ENCODE results near the gene HBG2. TPM values are rescaled to one million over a fixed set of nuclear protein-coding genes. Genes with fewer than 3 reads are reported as not detected.

HBG2 gene
- total and polyA plus RNA-seq, 9 of the 15 experiments (the other 6 are each of a cell fraction or from before 2014, with no cell fraction given): 1,626 to 58,619 (median 10,515) TPM

- TF ChIP-seq ASH1L (IDR thresholded peaks at IDR 0.05; ENCODE audit: borderline replicate concordance, low read depth, partially characterized antibody): no peak
- TF ChIP-seq, protein P1, sequence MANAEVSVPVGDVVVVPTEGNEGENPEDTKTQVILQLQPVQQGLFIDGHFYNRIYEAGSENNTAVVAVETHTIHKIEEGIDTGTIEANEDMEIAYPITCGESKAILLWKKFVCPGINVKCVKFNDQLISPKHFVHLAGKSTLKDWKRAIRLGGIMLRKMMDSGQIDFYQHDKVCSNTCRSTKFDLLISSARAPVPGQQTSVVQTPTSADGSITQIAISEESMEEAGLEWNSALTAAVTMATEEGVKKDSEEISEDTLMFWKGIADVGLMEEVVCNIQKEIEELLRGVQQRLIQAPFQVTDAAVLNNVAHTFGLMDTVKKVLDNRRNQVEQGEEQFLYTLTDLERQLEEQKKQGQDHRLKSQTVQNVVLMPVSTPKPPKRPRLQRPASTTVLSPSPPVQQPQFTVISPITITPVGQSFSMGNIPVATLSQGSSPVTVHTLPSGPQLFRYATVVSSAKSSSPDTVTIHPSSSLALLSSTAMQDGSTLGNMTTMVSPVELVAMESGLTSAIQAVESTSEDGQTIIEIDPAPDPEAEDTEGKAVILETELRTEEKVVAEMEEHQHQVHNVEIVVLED (CRISPR knock-in tag; IDR thresholded peaks at IDR 0.05): no peak
- TF ChIP-seq STAT5B (CRISPR knock-in tag; IDR thresholded peaks at IDR 0.05): no peak
- no peak for TF ChIP-seq SAFB (IDR thresholded peaks at IDR 0.05; ENCODE audit: borderline replicate concordance, low read depth, low read length)
- peak; percentile 28; the same call in 1 of the 2 replicates for TF ChIP-seq ATF3 (IDR thresholded peaks at IDR 0.05)
- no peak for TF ChIP-seq ATF3 (CRISPR knock-in tag; conservative IDR thresholded peaks at IDR 0.05)
- TF ChIP-seq ZNF436 (CRISPR knock-in tag; IDR thresholded peaks at IDR 0.05): 0 out of 2 replicates have a peak, but pooled peaks have one; percentile 2
- no peak for TF ChIP-seq NFXL1 (CRISPR knock-in tag; IDR thresholded peaks at IDR 0.05)
- 0 out of 2 replicates have a peak, but pooled peaks have one; percentile 38 for TF ChIP-seq L3MBTL2 (IDR thresholded peaks at IDR 0.05)
- no peak for TF ChIP-seq ZNF699 (CRISPR knock-in tag; IDR thresholded peaks at IDR 0.05; ENCODE audit: insufficient replicate concordance)
- TF ChIP-seq BDP1 (IDR thresholded peaks at IDR 0.05; ENCODE audit: insufficient read depth, insufficient read length): no peak
- peak; percentile 56 for TF ChIP-seq RBFOX2 (IDR thresholded peaks at IDR 0.05; ENCODE audit: low read depth, low read length)
- no peak for TF ChIP-seq MEF2D (tag; conservative IDR thresholded peaks at IDR 0.05; ENCODE audit: low read depth)
- TF ChIP-seq, protein P2, sequence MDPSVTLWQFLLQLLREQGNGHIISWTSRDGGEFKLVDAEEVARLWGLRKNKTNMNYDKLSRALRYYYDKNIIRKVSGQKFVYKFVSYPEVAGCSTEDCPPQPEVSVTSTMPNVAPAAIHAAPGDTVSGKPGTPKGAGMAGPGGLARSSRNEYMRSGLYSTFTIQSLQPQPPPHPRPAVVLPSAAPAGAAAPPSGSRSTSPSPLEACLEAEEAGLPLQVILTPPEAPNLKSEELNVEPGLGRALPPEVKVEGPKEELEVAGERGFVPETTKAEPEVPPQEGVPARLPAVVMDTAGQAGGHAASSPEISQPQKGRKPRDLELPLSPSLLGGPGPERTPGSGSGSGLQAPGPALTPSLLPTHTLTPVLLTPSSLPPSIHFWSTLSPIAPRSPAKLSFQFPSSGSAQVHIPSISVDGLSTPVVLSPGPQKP (CRISPR knock-in tag; IDR thresholded peaks at IDR 0.05): no peak
- TF ChIP-seq, protein P3, sequence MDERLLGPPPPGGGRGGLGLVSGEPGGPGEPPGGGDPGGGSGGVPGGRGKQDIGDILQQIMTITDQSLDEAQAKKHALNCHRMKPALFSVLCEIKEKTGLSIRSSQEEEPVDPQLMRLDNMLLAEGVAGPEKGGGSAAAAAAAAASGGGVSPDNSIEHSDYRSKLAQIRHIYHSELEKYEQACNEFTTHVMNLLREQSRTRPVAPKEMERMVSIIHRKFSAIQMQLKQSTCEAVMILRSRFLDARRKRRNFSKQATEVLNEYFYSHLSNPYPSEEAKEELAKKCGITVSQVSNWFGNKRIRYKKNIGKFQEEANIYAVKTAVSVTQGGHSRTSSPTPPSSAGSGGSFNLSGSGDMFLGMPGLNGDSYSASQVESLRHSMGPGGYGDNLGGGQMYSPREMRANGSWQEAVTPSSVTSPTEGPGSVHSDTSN (CRISPR knock-in tag; IDR thresholded peaks at IDR 0.05; ENCODE audit: low read depth): no peak
- TF ChIP-seq, protein P3 (tag; conservative IDR thresholded peaks at IDR 0.05; ENCODE audit: low read depth): peak; percentile 29; the same call in 1 of the 2 replicates
- TF ChIP-seq TAF1 (IDR thresholded peaks at IDR 0.05; ENCODE audit: control insufficient read depth, extremely low read depth, insufficient read depth, low read length, severe bottlenecking): peak; percentile 19
- TF ChIP-seq, protein P4, sequence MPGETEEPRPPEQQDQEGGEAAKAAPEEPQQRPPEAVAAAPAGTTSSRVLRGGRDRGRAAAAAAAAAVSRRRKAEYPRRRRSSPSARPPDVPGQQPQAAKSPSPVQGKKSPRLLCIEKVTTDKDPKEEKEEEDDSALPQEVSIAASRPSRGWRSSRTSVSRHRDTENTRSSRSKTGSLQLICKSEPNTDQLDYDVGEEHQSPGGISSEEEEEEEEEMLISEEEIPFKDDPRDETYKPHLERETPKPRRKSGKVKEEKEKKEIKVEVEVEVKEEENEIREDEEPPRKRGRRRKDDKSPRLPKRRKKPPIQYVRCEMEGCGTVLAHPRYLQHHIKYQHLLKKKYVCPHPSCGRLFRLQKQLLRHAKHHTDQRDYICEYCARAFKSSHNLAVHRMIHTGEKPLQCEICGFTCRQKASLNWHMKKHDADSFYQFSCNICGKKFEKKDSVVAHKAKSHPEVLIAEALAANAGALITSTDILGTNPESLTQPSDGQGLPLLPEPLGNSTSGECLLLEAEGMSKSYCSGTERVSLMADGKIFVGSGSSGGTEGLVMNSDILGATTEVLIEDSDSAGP (CRISPR knock-in tag; IDR thresholded peaks at IDR 0.05): no peak
- 0 out of 2 replicates have a peak, but pooled peaks have one; percentile 15 for TF ChIP-seq ZBTB17 (CRISPR knock-in tag; IDR thresholded peaks at IDR 0.05)
- TF ChIP-seq NFIC (IDR thresholded peaks at IDR 0.05): no peak
These were observed 7.7 kb downstream of the HBG2 start (continued) for GRCh38 chr11:5246772-5247471.
